Neural cell (in vitro differentiated cells): ENCODE data around the gene ADCYAP1. TPM values are rescaled to one million over a fixed set of nuclear protein-coding genes. Genes with fewer than 3 reads are reported as not detected.

Experiments used
- H2AFZ ChIP-seq: fragments of 200-600, 300-800 bp; sonication (generic), shearing (Covaris generic); 2 replicates; pipeline ENCODE4 v1.6.0; 2014; ENCODE audit warnings: low read depth, mild to moderate bottlenecking, antibody characterized with exemption, low read length, moderate library complexity
- H3F3A ChIP-seq: fragments of 200-600 bp; shearing (Covaris generic); 2 replicates; pipeline ENCODE4 v1.6.1; 2016; ENCODE audit warnings: mild to moderate bottlenecking, moderate library complexity, mixed read lengths, antibody characterized with exemption, low read length; ENCODE audit not compliant: insufficient read depth, poor library complexity, severe bottlenecking
- H3K27ac ChIP-seq: fragments of 200-600, 300-800 bp; sonication (generic), shearing (Covaris generic); 2 replicates; pipeline ENCODE4 v1.5.1; 2014; ENCODE audit warnings: mild to moderate bottlenecking, low read length, moderate library complexity
- H3K27me3 ChIP-seq: fragments of 300-800, 200-600 bp; sonication (generic), shearing (Covaris generic); 2 replicates; pipeline ENCODE4 v1.6.0; 2014; ENCODE audit warnings: mild to moderate bottlenecking, low read depth, low read length, moderate library complexity; ENCODE audit not compliant: insufficient read depth
- H3K36me3 ChIP-seq: fragments of 300-800, 200-600 bp; sonication (generic), shearing (Covaris generic); 2 replicates; pipeline ENCODE4 v1.5.1; 2014; ENCODE audit warnings: mild to moderate bottlenecking, antibody characterized with exemption, low read length, moderate library complexity; ENCODE audit not compliant: insufficient read depth
- H3K4me2 ChIP-seq: fragments of 300-800, 200-600 bp; sonication (generic), shearing (Covaris generic); 2 replicates; pipeline ENCODE4 v1.6.0; 2014; ENCODE audit warnings: mild to moderate bottlenecking, low read length
- H3K4me3 ChIP-seq: fragments of 300-800, 200-600 bp; sonication (generic), shearing (Covaris generic); 2 replicates; pipeline ENCODE4 v1.5.1; 2014; ENCODE audit warnings: mild to moderate bottlenecking, low read length, moderate library complexity
- H3K79me2 ChIP-seq: fragments of 200-600 bp; shearing (Covaris generic); replicated peaks from 2 replicates; pipeline ENCODE4 v1.6.0; 2014; ENCODE audit warnings: mild to moderate bottlenecking, low read length, moderate library complexity; ENCODE audit not compliant: insufficient read depth
- H3K9ac ChIP-seq: fragments of 300-800, 200-600 bp; sonication (generic), shearing (Covaris generic); 2 replicates; pipeline ENCODE4 v1.6.1; 2016; ENCODE audit warnings: mild to moderate bottlenecking, low read length, mixed read lengths
- H3K9me2 ChIP-seq: fragments of 200-600 bp; shearing (Covaris generic); 2 replicates; pipeline ENCODE4 v1.6.1; 2016; ENCODE audit warnings: mild to moderate bottlenecking, low read length, mixed read lengths; ENCODE audit not compliant: insufficient read depth
- H3K9me3 ChIP-seq: fragments of 200-600, 300-800 bp; sonication (generic), shearing (Covaris generic); 2 replicates; pipeline ENCODE4 v1.6.1; 2016; ENCODE audit warnings: mild to moderate bottlenecking, mixed run types, low read length, moderate library complexity, mixed read lengths
- H4K20me1 ChIP-seq: fragments of 200-600 bp; shearing (Covaris generic); 2 replicates; pipeline ENCODE4 v1.6.1; 2016; ENCODE audit warnings: mild to moderate bottlenecking, mixed run types; ENCODE audit not compliant: insufficient read depth
- CTCF ChIP-seq: fragments of 450-650 bp; IDR thresholded peaks from 2 replicates; pipeline ENCODE4 v1.5.1; 2014; ENCODE audit warnings: antibody characterized with exemption, mild to moderate bottlenecking, moderate library complexity; ENCODE audit not compliant: poor library complexity, severe bottlenecking
- EP300 ChIP-seq: fragments of 450-650 bp; conservative IDR thresholded peaks from 2 replicates; pipeline ENCODE4 v1.6.1; 2014; ENCODE audit warnings: antibody characterized with exemption, mild to moderate bottlenecking, moderate library complexity; ENCODE audit not compliant: poor library complexity, severe bottlenecking
- EZH2 ChIP-seq: fragments of 200-600, 300-800 bp; shearing (Covaris generic), sonication (generic); IDR thresholded peaks from 2 replicates; pipeline ENCODE4 v1.6.1; 2014; ENCODE audit warnings: antibody characterized with exemption, low read length, borderline replicate concordance, mild to moderate bottlenecking; ENCODE audit not compliant: insufficient read depth, poor library complexity, severe bottlenecking
- MXI1 ChIP-seq: fragments of 450-650 bp; conservative IDR thresholded peaks from 2 replicates; pipeline ENCODE4 v1.6.1; 2014; ENCODE audit warnings: antibody characterized with exemption, mild to moderate bottlenecking; ENCODE audit not compliant: poor library complexity, severe bottlenecking
- POLR2AphosphoS5 ChIP-seq: IDR thresholded peaks from 2 replicates; pipeline ENCODE4 v1.6.1; 2012
- RAD21 ChIP-seq: fragments of 450-650 bp; conservative IDR thresholded peaks from 2 replicates; pipeline ENCODE4 v1.6.1; 2014; ENCODE audit warnings: antibody characterized with exemption, mild to moderate bottlenecking, moderate library complexity
- REST ChIP-seq: IDR thresholded peaks from 2 replicates; pipeline ENCODE4 v1.6.1; 2012; ENCODE audit warnings: borderline replicate concordance
- SMC3 ChIP-seq: fragments of 450-650 bp; conservative IDR thresholded peaks from 2 replicates; pipeline ENCODE4 v1.6.1; 2014; ENCODE audit warnings: antibody characterized with exemption, mild to moderate bottlenecking, moderate library complexity; ENCODE audit not compliant: poor library complexity
- TAF1 ChIP-seq: IDR thresholded peaks from 2 replicates; pipeline ENCODE4 v1.6.1; 2012; ENCODE audit warnings: low read depth
- polyA plus RNA-seq: library from polyadenylated mRNA; depleted of rRNA; stranded (reverse); fragments of >200 nt; gene quantifications from 2 replicates; pipeline ENCODE4 v1.2.3, GENCODE V29; 2014

The ADCYAP1 gene
- polyA plus RNA-seq, 1 donor from 2014 or later: 0.98 TPM

GRCh38 chr18:896315-896714 lies 8.4 kb upstream of the ADCYAP1 start:
- TF ChIP-seq EZH2 (no peak), RAD21 (no peak), SMC3 (no peak), MXI1 (no peak), REST (no peak), TAF1 (no peak), EP300 (no peak), CTCF (no peak), POLR2AphosphoS5 (no peak)
- no peaks in the 10 kb centered on the region for H3F3A ChIP-seq
- H3K27ac ChIP-seq: no peak overlapping the region
- H3K27me3 ChIP-seq: peaks cover 22% of the 10 kb centered on the region
- no peaks in the 10 kb centered on the region for H4K20me1 ChIP-seq
- H3K36me3 ChIP-seq: no peaks in the 10 kb centered on the region
- no peak overlapping the region for H3K4me3 ChIP-seq
- H2AFZ ChIP-seq: no peak overlapping the region
- no peak overlapping the region for H3K9ac ChIP-seq
- no peaks in the 10 kb centered on the region for H3K79me2 ChIP-seq
- H3K9me2 ChIP-seq: no peaks in the 10 kb centered on the region
- H3K4me2 ChIP-seq: no peak overlapping the region
- no peaks in the 10 kb centered on the region for H3K9me3 ChIP-seq

- Histone ChIP-seq H3K9me2 (no peaks in the 10 kb centered on the region), H3K9ac (no peak overlapping the region), H3K27me3 (peaks cover 76% of the 10 kb centered on the region), H3K4me2 (no peak overlapping the region), H4K20me1 (no peaks in the 10 kb centered on the region), H3K36me3 (no peaks in the 10 kb centered on the region), H3K27ac (no peak overlapping the region), H3K4me3 (no peak overlapping the region), H3K9me3 (no peaks in the 10 kb centered on the region), H3K79me2 (no peaks in the 10 kb centered on the region), H3F3A (no peaks in the 10 kb centered on the region), H2AFZ (no peak overlapping the region)
- no peak for TF ChIP-seq EP300
- no peak for TF ChIP-seq SMC3
- no peak for TF ChIP-seq MXI1
- TF ChIP-seq TAF1: no peak
- no peak for TF ChIP-seq RAD21
- no peak for TF ChIP-seq POLR2AphosphoS5
- TF ChIP-seq REST: no peak
- TF ChIP-seq CTCF: no peak
- no peak for TF ChIP-seq EZH2
These were observed 2.9 kb upstream of the ADCYAP1 start for GRCh38 chr18:901761-902160.
